ENCODE measurements around the gene TMOD1. TPM values are rescaled to one million over a fixed set of nuclear protein-coding genes. Genes with fewer than 3 reads are reported as not detected.

The TMOD1 gene
- total RNA-seq, 3 donors from 2014 or later (not counting 1 experiment from before 2014, with no cell fraction given) = 1.9 to 3.2 (median 2.0) TPM

DNA sequence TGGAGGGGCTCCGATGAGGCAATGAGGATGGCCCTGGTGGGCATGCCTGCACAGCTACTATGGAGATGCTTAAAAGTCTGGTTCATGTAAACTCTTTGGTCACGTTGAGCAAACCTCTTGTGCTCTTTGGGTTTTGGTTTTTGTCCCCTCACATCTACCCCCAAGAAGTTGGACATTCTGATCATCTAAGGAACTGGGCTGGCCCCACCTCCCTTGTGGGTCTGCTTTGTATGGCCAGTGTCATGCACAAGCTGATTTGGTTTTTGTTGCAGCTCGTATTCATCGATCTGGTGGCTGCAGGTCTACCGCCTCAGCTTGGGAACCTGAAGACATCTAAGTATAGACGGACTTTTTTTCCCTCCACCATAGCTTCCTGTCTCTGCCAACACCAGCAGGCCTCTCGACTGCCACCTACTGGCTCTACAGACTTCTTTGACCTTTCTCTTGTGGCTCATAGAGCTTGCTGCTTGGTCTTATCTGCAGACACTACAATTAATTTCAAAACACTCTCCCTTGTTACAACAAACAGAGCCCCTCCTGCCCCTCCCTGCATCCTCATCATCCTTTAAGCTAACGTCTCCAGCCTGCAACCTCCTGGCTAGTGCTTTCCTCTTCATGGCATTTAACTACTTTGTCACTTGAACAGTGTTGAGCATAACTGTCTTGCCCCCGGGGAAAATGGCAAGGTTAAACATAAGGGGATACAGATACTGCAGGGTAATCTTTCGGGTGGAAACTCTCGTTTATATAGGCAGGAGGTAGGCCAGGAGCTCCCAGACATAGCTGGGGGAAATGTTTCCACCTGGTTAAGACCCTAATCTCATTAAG is 97.2 kb downstream of the TMOD1 start:
- Mint-ChIP-seq H3K36me3 (no peaks in the 10 kb centered on the region), H3K27ac (peak overlapping the region in 1 of 2 donors; percentile 60), H3K4me1 (peaks cover 7 to 9% of the 10 kb centered on the region in 2 donors), H3K27me3 (ENCODE audit: low read depth in 2 of 2) (peaks cover 0 to 1% of the 10 kb centered on the region in 2 donors), H3K4me3 (peak overlapping the region; percentile 52), H3K9me3 (no peaks in the 10 kb centered on the region)
- WGBS (ENCODE audit: insufficient coverage) = 33% methylated on average over 11 of the region's 11 CpGs
- H3K4me3 ChIP-seq (ENCODE audit: low read length) = no peak overlapping the region
- ATAC-seq (peak; percentile 90 to 97 (median 97)), DNase-seq (peak; percentile 43 to 86)
- no peaks in the 10 kb centered on the region for H3K9me3 ChIP-seq (ENCODE audit: control insufficient read depth, insufficient read depth, low read length)
- peaks cover 6% of the 10 kb centered on the region for H3K4me1 ChIP-seq (ENCODE audit: control insufficient read depth, insufficient read depth, low read length)
- TF ChIP-seq, protein P1, sequence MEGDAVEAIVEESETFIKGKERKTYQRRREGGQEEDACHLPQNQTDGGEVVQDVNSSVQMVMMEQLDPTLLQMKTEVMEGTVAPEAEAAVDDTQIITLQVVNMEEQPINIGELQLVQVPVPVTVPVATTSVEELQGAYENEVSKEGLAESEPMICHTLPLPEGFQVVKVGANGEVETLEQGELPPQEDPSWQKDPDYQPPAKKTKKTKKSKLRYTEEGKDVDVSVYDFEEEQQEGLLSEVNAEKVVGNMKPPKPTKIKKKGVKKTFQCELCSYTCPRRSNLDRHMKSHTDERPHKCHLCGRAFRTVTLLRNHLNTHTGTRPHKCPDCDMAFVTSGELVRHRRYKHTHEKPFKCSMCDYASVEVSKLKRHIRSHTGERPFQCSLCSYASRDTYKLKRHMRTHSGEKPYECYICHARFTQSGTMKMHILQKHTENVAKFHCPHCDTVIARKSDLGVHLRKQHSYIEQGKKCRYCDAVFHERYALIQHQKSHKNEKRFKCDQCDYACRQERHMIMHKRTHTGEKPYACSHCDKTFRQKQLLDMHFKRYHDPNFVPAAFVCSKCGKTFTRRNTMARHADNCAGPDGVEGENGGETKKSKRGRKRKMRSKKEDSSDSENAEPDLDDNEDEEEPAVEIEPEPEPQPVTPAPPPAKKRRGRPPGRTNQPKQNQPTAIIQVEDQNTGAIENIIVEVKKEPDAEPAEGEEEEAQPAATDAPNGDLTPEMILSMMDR (IDR thresholded peaks at IDR 0.05) = peak; percentile 81
- no peaks in the 10 kb centered on the region for H3K27me3 ChIP-seq (ENCODE audit: control insufficient read depth, insufficient read depth, low read length)
- no peak overlapping the region for H3K27ac ChIP-seq (ENCODE audit: low read length)
- intact Hi-C loops (cut with micrococcal nuclease) = loop anchor here (1.0 to 2.0 kb wide), 3 partner anchors 130 to 742 kb away; no protein-coding TSS in a partner anchor
- peaks cover 32% of the 10 kb centered on the region for H3K36me3 ChIP-seq (ENCODE audit: control insufficient read depth, insufficient read depth, low read length)

DNA sequence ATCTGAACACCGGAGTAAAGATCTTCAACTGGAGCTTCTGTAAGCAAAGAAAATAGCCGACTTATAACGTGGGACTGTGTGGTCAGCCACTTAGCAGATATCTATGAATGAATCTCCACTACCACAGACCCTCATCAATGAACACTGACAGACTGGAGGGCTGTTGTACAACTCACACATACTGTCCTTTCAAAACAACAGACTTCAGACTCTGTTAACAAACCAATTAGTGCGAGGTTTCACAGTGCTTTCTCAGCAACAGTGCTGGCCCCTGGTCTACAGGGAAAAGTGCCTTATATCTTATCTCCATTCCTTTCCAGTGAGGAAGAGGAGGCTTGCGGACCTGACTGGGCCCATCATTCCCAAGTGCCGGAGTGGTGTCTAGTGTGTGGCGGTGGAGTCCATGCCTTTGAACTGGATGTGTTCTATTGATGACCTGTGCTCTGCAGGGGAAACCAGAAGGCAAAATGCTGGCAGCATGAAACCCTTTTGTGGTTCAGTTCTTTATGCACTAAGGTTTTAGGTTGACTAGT is 97.9 kb downstream of the TMOD1 start:
- peaks cover 36% of the 10 kb centered on the region for H3K36me3 ChIP-seq (ENCODE audit: control insufficient read depth, insufficient read depth, low read length)
- intact Hi-C loops (cut with micrococcal nuclease) = loop anchor here (2.0 kb wide), 1 partner anchor 743 kb away; no protein-coding TSS in a partner anchor
- H3K4me1 Mint-ChIP-seq = peaks cover 7 to 9% of the 10 kb centered on the region in 2 donors

DNA sequence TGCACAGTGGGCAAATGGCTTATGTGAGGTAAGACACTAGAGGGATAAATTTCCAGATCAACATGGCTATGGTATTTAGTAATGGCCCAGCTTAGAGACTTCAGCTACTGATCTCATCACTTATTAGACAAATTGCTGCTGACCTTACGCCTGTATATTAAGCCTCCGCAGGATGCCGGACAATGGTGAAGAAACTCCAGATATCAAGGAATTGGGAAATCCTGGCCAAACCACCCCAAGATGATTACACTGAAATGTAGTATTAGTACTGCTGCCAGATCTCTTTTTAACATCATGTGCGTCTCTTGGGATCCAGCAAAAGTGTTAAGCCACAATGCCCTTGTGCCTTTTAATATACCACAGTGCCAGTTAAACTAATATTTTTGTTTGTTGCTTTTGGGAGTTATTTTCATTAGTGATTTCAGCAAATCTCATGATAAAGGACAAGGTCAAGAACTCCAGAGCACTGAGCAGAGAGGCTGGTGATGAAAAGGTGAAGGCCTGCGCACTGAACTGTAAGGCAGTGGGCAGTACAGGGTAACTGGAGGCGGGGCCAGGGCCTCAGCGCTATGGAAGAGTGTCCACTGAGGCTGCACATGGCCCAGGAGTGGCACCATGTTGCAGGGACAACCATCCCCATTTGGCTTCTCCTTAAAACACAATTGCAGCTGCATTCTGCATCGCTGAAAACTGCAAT is 99.2 kb downstream of the TMOD1 start:
- no peaks in the 10 kb centered on the region for H3K9me3 Mint-ChIP-seq
- no peak overlapping the region for H3K4me3 Mint-ChIP-seq
- Histone ChIP-seq H3K4me1 (ENCODE audit: control insufficient read depth, insufficient read depth, low read length) (peaks cover 6% of the 10 kb centered on the region), H3K9me3 (ENCODE audit: control insufficient read depth, insufficient read depth, low read length) (no peaks in the 10 kb centered on the region), H3K4me3 (ENCODE audit: low read length) (no peak overlapping the region), H3K27me3 (ENCODE audit: control insufficient read depth, insufficient read depth, low read length) (no peaks in the 10 kb centered on the region), H3K36me3 (ENCODE audit: control insufficient read depth, insufficient read depth, low read length) (peaks cover 49% of the 10 kb centered on the region), H3K27ac (ENCODE audit: low read length) (no peak overlapping the region)
- ATAC-seq (no peak), DNase-seq (no peak)
- no peaks in the 10 kb centered on the region for H3K27me3 Mint-ChIP-seq (ENCODE audit: low read depth in 2 of 2)
- intact Hi-C loops (cut with micrococcal nuclease) = no loop called here
- 96% methylated on average over 8 of the region's 8 CpGs for WGBS (ENCODE audit: insufficient coverage)
- H3K27ac Mint-ChIP-seq = no peak overlapping the region
- no peaks in the 10 kb centered on the region for H3K36me3 Mint-ChIP-seq
- H3K4me1 Mint-ChIP-seq = peaks cover 7 to 9% of the 10 kb centered on the region in 2 donors
- TF ChIP-seq, protein P1 (IDR thresholded peaks at IDR 0.05) = no peak

More for the DNA sequence above, 97.9 kb downstream of the TMOD1 start:
- Mint-ChIP-seq H3K4me3 (no peak overlapping the region), H3K27me3 (ENCODE audit: low read depth in 2 of 2) (no peaks in the 10 kb centered on the region), H3K36me3 (no peaks in the 10 kb centered on the region), H3K27ac (no peak overlapping the region), H3K9me3 (no peaks in the 10 kb centered on the region)
- no peak for ATAC-seq
- no peak for DNase-seq
- no peak overlapping the region for H3K4me3 ChIP-seq (ENCODE audit: low read length)
- no peaks in the 10 kb centered on the region for H3K27me3 ChIP-seq (ENCODE audit: control insufficient read depth, insufficient read depth, low read length)
- WGBS (ENCODE audit: insufficient coverage) = 87% methylated on average over 7 of the region's 7 CpGs
- peaks cover 6% of the 10 kb centered on the region for H3K4me1 ChIP-seq (ENCODE audit: control insufficient read depth, insufficient read depth, low read length)
- H3K27ac ChIP-seq (ENCODE audit: low read length) = no peak overlapping the region
- no peaks in the 10 kb centered on the region for H3K9me3 ChIP-seq (ENCODE audit: control insufficient read depth, insufficient read depth, low read length)
- TF ChIP-seq, protein P1 (IDR thresholded peaks at IDR 0.05) = no peak

All from natural killer cell (primary cell).